Ovary (tissue), 9 donors: Measurements from ENCODE around the gene CELF6. TPM values are rescaled to one million over a fixed set of nuclear protein-coding genes. Genes with fewer than 3 reads are reported as not detected.

Experiments used
- DNase-seq, 5 donors: peaks; one replicate each; pipeline ENCODE4 v3.0.0-alpha.2; 2019 to 2020
- H3K27ac ChIP-seq, 2 donors: fragments of 200-600 bp; one replicate each; pipeline versions ENCODE4 v1.5.1 to v1.8.0; 2019 to 2022
- H3K27me3 ChIP-seq: fragments of 200-600 bp; one replicate; pipeline ENCODE4 v1.8.0; 2022
- H3K36me3 ChIP-seq: fragments of 200-600 bp; sonication (generic); one replicate; pipeline ENCODE4 v1.5.1; 2019
- H3K4me1 ChIP-seq: one replicate; pipeline ENCODE4 v1.8.1; 2013; ENCODE audit warnings: mild to moderate bottlenecking, moderate library complexity; ENCODE audit not compliant: insufficient read depth
- H3K4me3 ChIP-seq: fragments of 200-600 bp; sonication (generic); one replicate; pipeline ENCODE4 v1.5.1; 2017
- H3K9me3 ChIP-seq, 2 donors: fragments of 200-600 bp in 1 of 2; sonication (generic) in 1 of 2; one replicate each; pipeline versions ENCODE4 v1.5.1 to v1.8.1; 2013 to 2019; ENCODE audit warnings: mild to moderate bottlenecking in 1 of 2, moderate library complexity in 1 of 2
- CTCF ChIP-seq, 3 donors: fragments of 450-650 bp in 2 of 3; fragments of 200-600 bp in 1 of 3; IDR thresholded peaks; one replicate each; pipeline versions ENCODE4 v1.5.1 to v1.8.0; 2016 to 2022; ENCODE audit warnings: antibody characterized with exemption in 3 of 3, mild to moderate bottlenecking in 1 of 3
- EP300 ChIP-seq: sonication (generic); formaldehyde crosslinking; IDR thresholded peaks from one replicate; pipeline ENCODE4 v1.6.1; 2017; ENCODE audit warnings: antibody characterized with exemption
- POLR2A ChIP-seq: fragments of 450-650 bp; IDR thresholded peaks from one replicate; pipeline ENCODE4 v1.6.1; 2017; ENCODE audit warnings: antibody characterized with exemption, mild to moderate bottlenecking, moderate library complexity
- WGBS, 3 donors: extraction: QIAGEN DNeasy Blood & Tissue Kit in 1 of 3; methylation state at CpG; one replicate each; pipeline versions ENCODE4 v1.1.5 to v1.1.7; 2013 to 2017; 5-methylcytosine and 5-hydroxymethylcytosine counted together
- intact Hi-C, 4 donors: fragments of 100-400 bp; cut with DNase I; formaldehyde crosslinking; loops; one replicate each; pipeline versions ENCODE4 v1.11.0 to v1.15.1; 2022 to 2023
- polyA plus RNA-seq, 2 donors: library from polyadenylated mRNA; stranded (reverse); fragments of 200-250 nt in 1 of 2; fragments of 350-450 nt in 1 of 2; fragmentation: Illumina TruSeq in 1 of 2; extraction: RNeasy Lipid Tissue Mini Kit (QIAGEN cat#74804) in 1 of 2; gene quantifications; one replicate each; pipeline ENCODE4 v1.2.3, GENCODE V29; 2013 to 2014
- total RNA-seq, 7 donors: library from RNA; depleted of rRNA in 2 of 7; stranded (reverse); fragments of >200 nt in 2 of 7; fragmentation: NEBNext Ultra II Directional in 3 of 7; extraction: Animal tissue kit (Norgen Biotek cat#: 25700) in 3 of 7; gene quantifications; one replicate each; pipeline versions ENCODE4 v1.1.0 to v1.2.4, GENCODE V29; 2016 to 2023
- donor health status: DM: no; HTN: no; CAD: no; lungs with moderate emphysema.
- donor health status: DM: no; HTN: no; CAD: no.
- donor health status: Bipolar disorder and iron deficiency.
- donor health status: DM: yes; HTN: yes; CAD: no.
- donor health status: DM: no; HTN: no; CAD: no.
- donor health status: DM: yes; HTN: yes; CAD: no.

CELF6 gene
- total and polyA plus RNA-seq, 9 donors: 3.2 to 8.5 (median 4.7) TPM

GRCh38 chr15:72361176-72361575, 41.2 kb upstream of the CELF6 start:
- no peaks in the 10 kb centered on the region for H3K9me3 ChIP-seq
- intact Hi-C loops: no loop called here
- DNase-seq: no peak
- TF ChIP-seq EP300 (no peak), POLR2A (no peak), CTCF (IDR thresholded peaks at IDR 0.05) (no peak)
- WGBS, 3 donors: 97 to 98% (median 98%) methylated on average over 1 of the region's 1 CpG
- H3K4me3 ChIP-seq: no peak overlapping the region
- H3K27ac ChIP-seq: no peak overlapping the region
- no peaks in the 10 kb centered on the region for H3K36me3 ChIP-seq
- peaks cover 4% of the 10 kb centered on the region for H3K4me1 ChIP-seq
- no peaks in the 10 kb centered on the region for H3K27me3 ChIP-seq

DNA sequence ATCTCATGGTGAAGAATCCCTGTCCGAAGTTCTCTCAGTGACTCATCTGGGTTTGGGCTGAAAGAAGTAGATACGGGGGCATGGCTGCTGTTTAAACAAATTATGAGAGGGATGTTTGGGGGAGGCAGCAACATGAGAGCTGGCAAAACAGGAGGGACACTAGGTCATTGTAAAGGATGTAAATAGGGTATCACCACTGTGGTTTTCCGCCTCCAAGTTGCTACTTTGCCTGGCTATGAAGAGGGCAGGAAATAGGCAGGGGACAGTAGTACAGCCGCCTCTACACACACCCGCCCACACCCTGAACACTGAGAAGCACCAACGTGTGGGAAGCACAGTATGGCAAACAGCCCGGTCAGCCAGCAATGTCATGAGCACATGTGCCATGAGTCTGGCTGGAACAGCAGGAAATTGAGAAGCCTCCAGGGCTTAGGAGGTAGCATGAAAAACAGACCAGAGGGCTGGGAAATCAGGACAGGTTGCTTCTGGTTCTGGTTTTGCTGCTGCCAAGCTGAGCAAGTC, 38.8 kb upstream of the CELF6 start:
- WGBS, 3 donors: 47 to 48% (median 48%) methylated on average over 7 of the region's 7 CpGs
- no peaks in the 10 kb centered on the region for H3K36me3 ChIP-seq
- no peak for DNase-seq
- H3K9me3 ChIP-seq: no peaks in the 10 kb centered on the region
- H3K4me3 ChIP-seq: no peak overlapping the region
- no peak overlapping the region for H3K27ac ChIP-seq
- H3K4me1 ChIP-seq: peaks cover 4% of the 10 kb centered on the region
- H3K27me3 ChIP-seq: no peaks in the 10 kb centered on the region
- TF ChIP-seq EP300 (no peak), CTCF (IDR thresholded peaks at IDR 0.05) (no peak), POLR2A (no peak)
- intact Hi-C loops: loop anchor here in 1 of 4 donors (10.0 kb wide), 1 partner anchor 144 kb away; no protein-coding TSS in a partner anchor

DNA sequence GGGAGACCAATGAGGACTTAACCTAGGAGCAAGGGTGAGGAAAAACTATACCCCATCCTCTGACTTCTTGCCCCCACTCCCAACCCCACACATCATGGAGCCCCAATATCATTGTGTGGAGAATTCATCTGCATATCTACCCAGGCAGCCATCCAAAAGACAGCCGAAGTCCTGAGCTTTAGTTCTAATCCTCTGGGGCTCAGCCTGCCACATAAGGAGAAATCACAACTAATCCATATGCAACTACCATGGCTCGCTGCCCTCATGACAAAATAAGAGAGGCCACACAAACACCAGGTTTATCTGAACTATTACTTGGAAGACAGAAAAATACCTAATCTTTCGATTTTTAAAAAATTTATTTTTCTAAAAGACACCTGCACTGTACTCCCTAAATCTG, 38.2 kb upstream of the CELF6 start:
- Histone ChIP-seq H3K9me3 (no peaks in the 10 kb centered on the region), H3K4me3 (no peak overlapping the region), H3K36me3 (no peaks in the 10 kb centered on the region), H3K27me3 (no peaks in the 10 kb centered on the region), H3K27ac (no peak overlapping the region), H3K4me1 (peaks cover 4% of the 10 kb centered on the region)
- intact Hi-C loops: loop anchor here in 1 of 4 donors (10.0 kb wide), 1 partner anchor 143 kb away; no protein-coding TSS in a partner anchor
- WGBS, 3 donors: 87 to 89% (median 87%) methylated on average over 3 of the region's 3 CpGs
- TF ChIP-seq CTCF (IDR thresholded peaks at IDR 0.05) (no peak), EP300 (no peak), POLR2A (no peak)
- no peak for DNase-seq

GRCh38 chr15:72354496-72354895, 34.5 kb upstream of the CELF6 start:
- WGBS, 3 donors: 83 to 94% (median 92%) methylated on average over 1 of the region's 1 CpG
- H3K9me3 ChIP-seq: no peaks in the 10 kb centered on the region

More at GRCh38 chr15:72354496-72354895, 34.5 kb upstream of the CELF6 start:
- no peak overlapping the region for H3K4me3 ChIP-seq
- no peaks in the 10 kb centered on the region for H3K27me3 ChIP-seq
- H3K27ac ChIP-seq: no peak overlapping the region
- H3K4me1 ChIP-seq: peaks cover 4% of the 10 kb centered on the region
- no peak for TF ChIP-seq CTCF (IDR thresholded peaks at IDR 0.05)
- TF ChIP-seq POLR2A: no peak
- TF ChIP-seq EP300: no peak
- DNase-seq: no peak
- no peaks in the 10 kb centered on the region for H3K36me3 ChIP-seq
- intact Hi-C loops: loop anchor here in 1 of 4 donors (10.0 kb wide), 1 partner anchor 140 kb away; no protein-coding TSS in a partner anchor
